Adrenal gland (tissue), 12 donors: ENCODE measurements around the gene MGAT5B. TPM values are rescaled to one million over a fixed set of nuclear protein-coding genes. Genes with fewer than 3 reads are reported as not detected.

Source experiments
- DNase-seq, 7 donors: peaks; one replicate each; pipeline ENCODE4 v3.0.0-alpha.2; 2019 to 2020
- H3K27ac ChIP-seq, 5 donors: fragments of 200-600 bp; sonication (generic) in 4 of 5; 1 replicate in 3 of 5; 2 replicates in 2 of 5; pipeline versions ENCODE4 v1.5.1 to v1.8.0; 2016 to 2020; ENCODE audit warnings: mild to moderate bottlenecking in 1 of 5
- H3K27me3 ChIP-seq: fragments of 200-600 bp; 2 replicates; pipeline ENCODE4 v1.8.0; 2021
- H3K36me3 ChIP-seq, 2 donors: fragments of 200-600 bp; replicated peaks in 1 of 2; 1 replicate in 1 of 2; 2 replicates in 1 of 2; pipeline versions ENCODE4 v1.5.1 to v1.8.0; 2018 to 2022
- H3K4me1 ChIP-seq, 2 donors: fragments of 200-600 bp; replicated peaks in 1 of 2; 1 replicate in 1 of 2; 2 replicates in 1 of 2; pipeline versions ENCODE4 v1.5.1 to v1.8.0; 2018 to 2021
- H3K4me3 ChIP-seq, 4 donors: fragments of 200-600 bp; sonication (generic) in 3 of 4; one replicate each; pipeline ENCODE4 v1.5.1; 2016 to 2018
- H3K9me3 ChIP-seq, 3 donors: fragments of 200-600 bp; sonication (generic) in 1 of 3; replicated peaks in 1 of 3; 1 replicate in 2 of 3; 2 replicates in 1 of 3; pipeline versions ENCODE4 v1.5.1 to v1.8.0; 2016 to 2021
- POLR2A ChIP-seq, 2 donors: fragments of 450-650 bp; IDR thresholded peaks; one replicate each; pipeline ENCODE4 v1.6.1; 2017; ENCODE audit warnings: antibody characterized with exemption in 2 of 2, mild to moderate bottlenecking in 2 of 2, moderate library complexity in 1 of 2
- WGBS, 4 donors: extraction: QIAGEN DNeasy Blood & Tissue Kit in 2 of 4; methylation state at CpG; one replicate each; pipeline versions ENCODE4 v1.1.5 to v1.1.7; 2013 to 2017; 5-methylcytosine and 5-hydroxymethylcytosine counted together
- intact Hi-C, 2 donors: fragments of 100-400 bp; cut with DNase I; formaldehyde crosslinking; loops; one replicate each; pipeline versions ENCODE4 v1.14.1 to v1.15.0; 2022 to 2023
- polyA plus RNA-seq, 3 donors: library from polyadenylated mRNA; stranded (reverse); fragments of 200-250 nt in 2 of 3; fragments of 350-450 nt in 1 of 3; fragmentation: Illumina TruSeq in 1 of 3; extraction: RNeasy Lipid Tissue Mini Kit (QIAGEN cat#74804) in 1 of 3; gene quantifications; one replicate each; pipeline ENCODE4 v1.2.3, GENCODE V29; 2013 to 2014
- total RNA-seq, 9 donors: library from RNA; depleted of rRNA in 4 of 9; stranded (reverse); fragments of >200 nt in 4 of 9; fragments of 120-200 nt in 1 of 9; fragmentation: NEBNext Ultra II Directional in 1 of 9; extraction: Animal tissue kit (Norgen Biotek cat#: 25700) in 1 of 9; gene quantifications; one replicate each; pipeline versions ENCODE4 v1.1.0 to v1.2.4, GENCODE V29; 2013 to 2023
- TF ChIP-seq, protein P1 (sequence below), 6 experiments: fragments of 450-650 bp in 4 of 6; fragments of 200-600 bp in 2 of 6; sonication (generic) in 1 of 6; IDR thresholded peaks; 1 replicate in 5 of 6; 2 replicates in 1 of 6; pipeline versions ENCODE4 v1.5.1 to v1.8.0; 2016 to 2021; ENCODE audit warnings: antibody characterized with exemption in 6 of 6, mild to moderate bottlenecking in 2 of 6, moderate library complexity in 1 of 6
- donor health status: healthy with polysubstance abuse.
- donor health status: Bipolar disorder and iron deficiency.
- donor health status: DM: yes; HTN: yes; CAD: no.
- donor health status: DM: no; HTN: no; CAD: no.
- donor health status: DM: no; HTN: no; CAD: no.
- donor health status: DM: yes; HTN: yes; CAD: no.

Gene MGAT5B
- total and polyA plus RNA-seq, 12 donors = 0.24 to 1.0 (median 0.70) TPM; not detected in 1

DNA sequence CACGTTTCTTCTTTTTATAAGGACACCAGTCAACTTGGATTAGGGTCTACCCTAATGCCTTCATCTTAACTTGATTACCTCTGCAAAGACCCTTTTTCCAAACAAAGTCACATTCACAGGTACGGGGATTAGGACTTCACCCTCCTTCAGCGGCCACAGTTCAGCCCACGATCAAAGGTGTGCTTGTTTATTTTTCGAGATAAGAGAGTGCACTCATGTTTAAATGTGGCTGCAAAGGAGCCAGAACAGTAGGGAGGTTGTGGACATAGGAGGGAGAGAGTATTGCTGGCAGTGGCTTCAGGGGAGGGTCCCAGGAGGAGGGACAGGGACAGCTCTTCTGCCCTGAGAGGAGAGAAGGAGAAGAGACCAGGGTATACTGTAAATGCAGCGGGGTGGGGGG, 46.7 kb downstream of the MGAT5B start:
- H3K27me3 ChIP-seq = no peaks in the 10 kb centered on the region
- no peak overlapping the region for H3K4me3 ChIP-seq
- 54 to 80% (median 72%) methylated on average over 6 of the region's 6 CpGs for whole genome bisulfite sequencing, 4 donors
- intact Hi-C loops = no loop called here
- no peaks in the 10 kb centered on the region for H3K9me3 ChIP-seq
- no peaks in the 10 kb centered on the region for H3K4me1 ChIP-seq
- H3K27ac ChIP-seq = no peak overlapping the region
- no peaks in the 10 kb centered on the region for H3K36me3 ChIP-seq
- DNase-seq = no peak
- no peak for TF ChIP-seq POLR2A (IDR thresholded peaks at IDR 0.05)
- TF ChIP-seq, protein P1, sequence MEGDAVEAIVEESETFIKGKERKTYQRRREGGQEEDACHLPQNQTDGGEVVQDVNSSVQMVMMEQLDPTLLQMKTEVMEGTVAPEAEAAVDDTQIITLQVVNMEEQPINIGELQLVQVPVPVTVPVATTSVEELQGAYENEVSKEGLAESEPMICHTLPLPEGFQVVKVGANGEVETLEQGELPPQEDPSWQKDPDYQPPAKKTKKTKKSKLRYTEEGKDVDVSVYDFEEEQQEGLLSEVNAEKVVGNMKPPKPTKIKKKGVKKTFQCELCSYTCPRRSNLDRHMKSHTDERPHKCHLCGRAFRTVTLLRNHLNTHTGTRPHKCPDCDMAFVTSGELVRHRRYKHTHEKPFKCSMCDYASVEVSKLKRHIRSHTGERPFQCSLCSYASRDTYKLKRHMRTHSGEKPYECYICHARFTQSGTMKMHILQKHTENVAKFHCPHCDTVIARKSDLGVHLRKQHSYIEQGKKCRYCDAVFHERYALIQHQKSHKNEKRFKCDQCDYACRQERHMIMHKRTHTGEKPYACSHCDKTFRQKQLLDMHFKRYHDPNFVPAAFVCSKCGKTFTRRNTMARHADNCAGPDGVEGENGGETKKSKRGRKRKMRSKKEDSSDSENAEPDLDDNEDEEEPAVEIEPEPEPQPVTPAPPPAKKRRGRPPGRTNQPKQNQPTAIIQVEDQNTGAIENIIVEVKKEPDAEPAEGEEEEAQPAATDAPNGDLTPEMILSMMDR (IDR thresholded peaks at IDR 0.05) = no peak

GRCh38 chr17:76915840-76916510, 47.8 kb downstream of the MGAT5B start:
- TF ChIP-seq, protein P1 (IDR thresholded peaks at IDR 0.05) = no peak
- TF ChIP-seq POLR2A (IDR thresholded peaks at IDR 0.05) = no peak
- Histone ChIP-seq H3K4me3 (no peak overlapping the region), H3K9me3 (no peaks in the 10 kb centered on the region), H3K36me3 (no peaks in the 10 kb centered on the region), H3K27me3 (no peaks in the 10 kb centered on the region), H3K4me1 (no peaks in the 10 kb centered on the region), H3K27ac (no peak overlapping the region)
- WGBS, 4 donors = 86 to 95% (median 90%) methylated on average over 23 to 28 of the region's 28 CpGs
- intact Hi-C loops = no loop called here
- DNase-seq = no peak

- H3K36me3 ChIP-seq = no peaks in the 10 kb centered on the region
- intact Hi-C loops = no loop called here
- H3K9me3 ChIP-seq = no peaks in the 10 kb centered on the region
- no peaks in the 10 kb centered on the region for H3K27me3 ChIP-seq
- H3K4me3 ChIP-seq = no peak overlapping the region
- TF ChIP-seq POLR2A (IDR thresholded peaks at IDR 0.05) = no peak
- TF ChIP-seq, protein P1 (IDR thresholded peaks at IDR 0.05) = no peak
- H3K27ac ChIP-seq = no peak overlapping the region
- H3K4me1 ChIP-seq = no peaks in the 10 kb centered on the region
- DNase-seq = no peak
- 66 to 72% (median 68%) methylated on average over 12 to 15 of the region's 15 CpGs for WGBS, 4 donors
Measured at GRCh38 chr17:76917829-76918228, 49.6 kb downstream of the MGAT5B start.

- H3K36me3 ChIP-seq = no peaks in the 10 kb centered on the region
- no peaks in the 10 kb centered on the region for H3K4me1 ChIP-seq
- H3K9me3 ChIP-seq = no peaks in the 10 kb centered on the region
- no peak for DNase-seq
- no peaks in the 10 kb centered on the region for H3K27me3 ChIP-seq
- TF ChIP-seq, protein P1 (IDR thresholded peaks at IDR 0.05) = no peak
- TF ChIP-seq POLR2A (IDR thresholded peaks at IDR 0.05) = no peak
- no peak overlapping the region for H3K4me3 ChIP-seq
- 68 to 85% (median 81%) methylated on average over 6 of the region's 6 CpGs for WGBS, 4 donors
- H3K27ac ChIP-seq = no peak overlapping the region
- intact Hi-C loops = no loop called here
Measured at GRCh38 chr17:76918811-76919210, 50.6 kb downstream of the MGAT5B start.
